Measurements from ENCODE around the gene ANKLE2. TPM values are rescaled to one million over a fixed set of nuclear protein-coding genes. Genes with fewer than 3 reads are reported as not detected.

Gene ANKLE2
- total RNA-seq, 1 donor from 2014 or later: 59.1 TPM

DNA sequence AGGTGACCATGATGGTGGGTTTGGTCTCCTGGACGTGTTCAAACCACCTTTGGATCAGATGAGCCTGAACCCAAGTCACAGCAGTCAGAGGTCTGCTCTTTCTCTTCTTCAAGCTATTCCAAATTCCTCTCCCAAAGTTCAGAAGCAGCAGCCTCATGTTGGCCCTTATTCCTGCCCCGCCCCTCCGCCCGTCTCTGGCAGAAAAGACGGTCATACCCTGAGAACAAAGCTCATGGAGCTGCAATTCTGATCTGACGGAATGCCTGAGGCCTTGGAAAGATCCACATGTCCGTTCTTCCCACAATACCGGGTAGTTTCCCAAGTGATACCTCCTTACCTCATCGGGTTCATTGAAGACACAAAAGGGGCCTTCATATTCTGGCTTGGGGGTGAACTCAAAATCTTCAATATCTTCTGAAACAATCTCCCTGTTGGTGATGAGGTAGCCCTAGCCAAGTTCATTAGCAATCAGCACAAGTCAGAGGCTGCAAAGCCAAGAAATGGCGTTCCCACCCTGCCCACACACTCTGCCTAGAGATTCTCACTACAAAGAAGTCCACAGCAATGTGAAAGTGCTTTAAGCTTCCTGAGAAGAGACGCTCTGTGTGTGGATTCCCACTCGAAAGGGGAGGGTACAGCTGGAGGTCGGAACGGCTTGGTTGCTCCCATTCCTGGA is 85.7 kb downstream of the ANKLE2 start:
- H3K36me3 ChIP-seq: no peaks in the 10 kb centered on the region
- H3K27ac Mint-ChIP-seq: no peak overlapping the region

More for the DNA sequence above, 85.7 kb downstream of the ANKLE2 start:
- peaks cover 18% of the 10 kb centered on the region for H4K20me1 ChIP-seq (ENCODE audit: low read depth)
- Mint-ChIP-seq H3K36me3 (peaks cover 62% of the 10 kb centered on the region), H3K4me1 (no peaks in the 10 kb centered on the region), H3K27me3 (ENCODE audit: insufficient read depth, low read depth) (no peaks in the 10 kb centered on the region), H3K4me3 (no peak overlapping the region), H3K9me3 (peaks cover 2% of the 10 kb centered on the region)
- no peaks in the 10 kb centered on the region for H3K27me3 ChIP-seq
- H3K9me3 ChIP-seq (ENCODE audit: low read depth): no peaks in the 10 kb centered on the region
- H3F3A ChIP-seq (ENCODE audit: low read depth): no peaks in the 10 kb centered on the region
- no peaks in the 10 kb centered on the region for H3K4me1 ChIP-seq
- peaks cover 24% of the 10 kb centered on the region for H3K79me2 ChIP-seq (ENCODE audit: low read depth)
- H3K4me2 ChIP-seq: no peak overlapping the region
- DNase-seq (ENCODE audit: low spot score): no peak
- TF ChIP-seq EZH2 (IDR thresholded peaks at IDR 0.05) (no peak), EZH2phosphoT487 (IDR thresholded peaks at IDR 0.05) (no peak)
- TF ChIP-seq, protein P1, sequence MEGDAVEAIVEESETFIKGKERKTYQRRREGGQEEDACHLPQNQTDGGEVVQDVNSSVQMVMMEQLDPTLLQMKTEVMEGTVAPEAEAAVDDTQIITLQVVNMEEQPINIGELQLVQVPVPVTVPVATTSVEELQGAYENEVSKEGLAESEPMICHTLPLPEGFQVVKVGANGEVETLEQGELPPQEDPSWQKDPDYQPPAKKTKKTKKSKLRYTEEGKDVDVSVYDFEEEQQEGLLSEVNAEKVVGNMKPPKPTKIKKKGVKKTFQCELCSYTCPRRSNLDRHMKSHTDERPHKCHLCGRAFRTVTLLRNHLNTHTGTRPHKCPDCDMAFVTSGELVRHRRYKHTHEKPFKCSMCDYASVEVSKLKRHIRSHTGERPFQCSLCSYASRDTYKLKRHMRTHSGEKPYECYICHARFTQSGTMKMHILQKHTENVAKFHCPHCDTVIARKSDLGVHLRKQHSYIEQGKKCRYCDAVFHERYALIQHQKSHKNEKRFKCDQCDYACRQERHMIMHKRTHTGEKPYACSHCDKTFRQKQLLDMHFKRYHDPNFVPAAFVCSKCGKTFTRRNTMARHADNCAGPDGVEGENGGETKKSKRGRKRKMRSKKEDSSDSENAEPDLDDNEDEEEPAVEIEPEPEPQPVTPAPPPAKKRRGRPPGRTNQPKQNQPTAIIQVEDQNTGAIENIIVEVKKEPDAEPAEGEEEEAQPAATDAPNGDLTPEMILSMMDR (IDR thresholded peaks at IDR 0.05): no peak
- H3K27ac ChIP-seq: no peak overlapping the region
- no peak overlapping the region for H2AFZ ChIP-seq (replicated peaks)
- H3K9ac ChIP-seq: no peak overlapping the region
- H3K4me3 ChIP-seq: no peak overlapping the region

Small RNA genes lying within 50 kb of the gene (small RNA-seq; reads per million reads assigned to genes)
- not detected for gene RNA5SP379

Other genes starting within 250 kb of the ANKLE2 start
- gene LRCOL1, start 151.2 kb downstream of the ANKLE2 start, total RNA-seq (ENCODE audit: low replicate concordance): 0.34 TPM in 1 of 2 replicates, not detected in the other
- 0.15 TPM in 1 of 2 replicates, not detected in the other for gene P2RX2, start 143.1 kb downstream of the ANKLE2 start, total RNA-seq (ENCODE audit: low replicate concordance)
- gene POLE, start 74.5 kb downstream of the ANKLE2 start, total RNA-seq (ENCODE audit: low replicate concordance): 46.8 and 69.7 TPM in 2 replicates
- gene PXMP2, start 74.2 kb downstream of the ANKLE2 start, total RNA-seq (ENCODE audit: low replicate concordance): 18.5 and 18.6 TPM in 2 replicates
- gene PGAM5, start 51.0 kb downstream of the ANKLE2 start, total RNA-seq (ENCODE audit: low replicate concordance): 41.3 and 49.2 TPM in 2 replicates
- gene GOLGA3, start 67.0 kb upstream of the ANKLE2 start, total RNA-seq (ENCODE audit: low replicate concordance): 8.5 and 19.4 TPM in 2 replicates
- gene CHFR, start 125.8 kb upstream of the ANKLE2 start, total RNA-seq (ENCODE audit: low replicate concordance): 25.6 and 36.1 TPM in 2 replicates
- gene ZNF605, start 194.5 kb upstream of the ANKLE2 start, total RNA-seq (ENCODE audit: low replicate concordance): 19.2 and 28.8 TPM in 2 replicates
- gene ZNF26, start 224.5 kb upstream of the ANKLE2 start, total RNA-seq (ENCODE audit: low replicate concordance): 13.6 and 20.5 TPM in 2 replicates